Calu3 (cell line): ENCODE data around the gene CKS2. TPM values are rescaled to one million over a fixed set of nuclear protein-coding genes. Genes with fewer than 3 reads are reported as not detected.

Experiments used
- BruUV-seq: library from RNA; stranded (reverse); fragments of 400-500 nt; replicated peaks from 2 replicates; lab custom pipeline; 2021; lab: Mats Ljungman, UMichigan
- CTCF ChIA-PET: fragments of 300-600 bp; sonication (Branson Sonifier 250); formaldehyde crosslinking; loops from one replicate; lab custom pipeline; 2022; ENCODE audit warnings: antibody characterized with exemption; lab: Charles Lee
- DNase-seq: peaks from one replicate; pipeline ENCODE4 v3.0.0; 2022
- H3K27ac Mint-ChIP-seq: one replicate; pipeline ENCODE4 v1.8.0; 2022; ENCODE audit warnings: mixed read lengths; ENCODE audit not compliant: unreplicated experiment
- H3K27me3 Mint-ChIP-seq: one replicate; pipeline ENCODE4 v1.8.0; 2022; ENCODE audit warnings: mixed read lengths; ENCODE audit not compliant: unreplicated experiment
- H3K36me3 Mint-ChIP-seq: one replicate; pipeline ENCODE4 v1.8.0; 2022; ENCODE audit warnings: mild to moderate bottlenecking, moderate library complexity, mixed read lengths; ENCODE audit not compliant: insufficient read depth, unreplicated experiment
- H3K4me1 Mint-ChIP-seq: one replicate; pipeline ENCODE4 v1.8.0; 2022; ENCODE audit warnings: mild to moderate bottlenecking, low read depth, mixed read lengths; ENCODE audit not compliant: unreplicated experiment
- H3K4me3 Mint-ChIP-seq: one replicate; pipeline ENCODE4 v1.8.0; 2022; ENCODE audit warnings: mild to moderate bottlenecking, low read depth, moderate library complexity, mixed read lengths; ENCODE audit not compliant: unreplicated experiment
- H3K9me3 Mint-ChIP-seq: one replicate; pipeline ENCODE4 v1.8.0; 2022; ENCODE audit warnings: low read depth, mixed read lengths; ENCODE audit not compliant: unreplicated experiment
- CTCF ChIP-seq: fragments of 200-600 bp; IDR thresholded peaks from one replicate; pipeline ENCODE4 v1.8.0; 2022; ENCODE audit warnings: antibody characterized with exemption; ENCODE audit not compliant: unreplicated experiment
- intact Hi-C: fragments of 100-400 bp; cut with micrococcal nuclease; formaldehyde crosslinking; loops from one replicate; pipeline ENCODE4 v1.10.0; 2022; ENCODE audit not compliant: unreplicated experiment
- total RNA-seq: library from RNA; stranded (reverse); gene quantifications from 2 replicates; pipeline ENCODE4 v1.2.3, GENCODE V29; 2022

The CKS2 gene
- total RNA-seq, 1 experiment from 2014 or later = 116 TPM

GRCh38 chr9:89354471-89354870 is 43.5 kb downstream of the CKS2 start:
- Mint-ChIP-seq H3K27me3 (no peaks in the 10 kb centered on the region), H3K4me1 (no peaks in the 10 kb centered on the region), H3K27ac (no peak overlapping the region), H3K36me3 (peaks cover 15% of the 10 kb centered on the region), H3K4me3 (no peak overlapping the region), H3K9me3 (no peaks in the 10 kb centered on the region)
- CTCF ChIA-PET = no interaction called here
- intact Hi-C loops = no loop called here
- TF ChIP-seq CTCF = no peak
- DNase-seq = no peak
- BruUV-seq = no TSS peak

GRCh38 chr9:89356782-89357181 is 45.8 kb downstream of the CKS2 start:
- BruUV-seq = no TSS peak
- DNase-seq = no peak
- TF ChIP-seq CTCF = no peak
- CTCF ChIA-PET = no interaction called here
- H3K4me3 Mint-ChIP-seq = no peak overlapping the region
- no peaks in the 10 kb centered on the region for H3K4me1 Mint-ChIP-seq
- intact Hi-C loops = no loop called here
- H3K27ac Mint-ChIP-seq = no peak overlapping the region
- H3K9me3 Mint-ChIP-seq = no peaks in the 10 kb centered on the region
- no peaks in the 10 kb centered on the region for H3K27me3 Mint-ChIP-seq
- peaks cover 31% of the 10 kb centered on the region for H3K36me3 Mint-ChIP-seq

GRCh38 chr9:89357331-89358197 is 46.6 kb downstream of the CKS2 start:
- Mint-ChIP-seq H3K27me3 (no peaks in the 10 kb centered on the region), H3K4me1 (no peaks in the 10 kb centered on the region), H3K9me3 (no peaks in the 10 kb centered on the region), H3K36me3 (peaks cover 31% of the 10 kb centered on the region), H3K4me3 (no peak overlapping the region), H3K27ac (no peak overlapping the region)
- CTCF ChIA-PET = no interaction called here
- intact Hi-C loops = no loop called here
- no peak for TF ChIP-seq CTCF
- DNase-seq = no peak
- BruUV-seq = no TSS peak

- Mint-ChIP-seq H3K4me1 (no peaks in the 10 kb centered on the region), H3K27ac (no peak overlapping the region), H3K4me3 (no peak overlapping the region), H3K36me3 (peaks cover 33% of the 10 kb centered on the region), H3K9me3 (no peaks in the 10 kb centered on the region), H3K27me3 (no peaks in the 10 kb centered on the region)
- CTCF ChIA-PET = no interaction called here
- intact Hi-C loops = no loop called here
- no peak for DNase-seq
- no TSS peak for BruUV-seq
- TF ChIP-seq CTCF = no peak
These were observed 47.5 kb downstream of the CKS2 start for GRCh38 chr9:89358376-89358916.
